IPS DF 4.7 (cell line): ENCODE measurements around the gene STMP1.
"Not testable (repeated sequence)": the region's sequence is repeated elsewhere in the genome, so short reads cannot be mapped to it uniquely, and the experiment has no call there.

Experiments used
- DNase-seq: peaks from one replicate; pipeline ENCODE4 v3.0.0-alpha.2; 2013; ENCODE audit warnings: low spot score; ENCODE audit errors: extremely low read depth

The STMP1 gene

GRCh38 chr7:135662373-135663114, at the start of gene STMP1:
Gene STMP1, plus strand, starts transcription at chr7:135662514.
- no peak for DNase-seq

- no peak for DNase-seq
Observed at GRCh38 chr7:135616136-135616535, 46.2 kb upstream of the STMP1 start.

- DNase-seq = no peak
Observed at GRCh38 chr7:135617781-135618180, 44.5 kb upstream of the STMP1 start.

- no peak for DNase-seq
Observed at GRCh38 chr7:135618510-135618909, 43.8 kb upstream of the STMP1 start.

GRCh38 chr7:135620447-135620846, 41.9 kb upstream of the STMP1 start:
- no peak for DNase-seq

GRCh38 chr7:135620980-135621850, 41.1 kb upstream of the STMP1 start:
- peak; percentile 36 for DNase-seq

GRCh38 chr7:135634191-135634878, 28.0 kb upstream of the STMP1 start:
- no peak for DNase-seq

GRCh38 chr7:135639690-135640089, 22.6 kb upstream of the STMP1 start:
- not testable (repeated sequence) for DNase-seq

- DNase-seq = no peak
Observed at GRCh38 chr7:135644154-135644553, 18.2 kb upstream of the STMP1 start.

GRCh38 chr7:135644729-135645128, 17.6 kb upstream of the STMP1 start:
- DNase-seq = no peak

GRCh38 chr7:135645296-135645904, 16.9 kb upstream of the STMP1 start:
- no peak for DNase-seq

GRCh38 chr7:135647755-135648154, 14.6 kb upstream of the STMP1 start:
- DNase-seq = no peak

- no peak for DNase-seq
Observed at GRCh38 chr7:135648235-135648634, 14.1 kb upstream of the STMP1 start.

GRCh38 chr7:135650831-135651573, 11.3 kb upstream of the STMP1 start:
- no peak for DNase-seq

GRCh38 chr7:135653340-135654080, 8.8 kb upstream of the STMP1 start:
- DNase-seq = no peak

- DNase-seq = no peak
Observed at GRCh38 chr7:135658564-135658963, 3.8 kb upstream of the STMP1 start.

- no peak for DNase-seq
Observed at GRCh38 chr7:135659159-135659846, 3.0 kb upstream of the STMP1 start.

GRCh38 chr7:135661311-135662122, 797 bp upstream of the STMP1 start:
- DNase-seq = no peak

GRCh38 chr7:135662123-135662372, 266 bp upstream of the STMP1 start:
- no peak for DNase-seq
